AG04450 (cell line): ENCODE results near the gene WHRN. TPM values are rescaled to one million over a fixed set of nuclear protein-coding genes. Genes with fewer than 3 reads are reported as not detected.

Experiments used
- CTCF ChIA-PET: fragments of 300-600, 350-600 bp; formaldehyde crosslinking; extraction: SDS; loops from one replicate; lab custom pipeline; 2022; ENCODE audit warnings: antibody characterized with exemption, inconsistent platforms; lab: Charles Lee
- POLR2A ChIA-PET: fragments of 350-600 bp; formaldehyde crosslinking; extraction: SDS; loops from one replicate; lab custom pipeline; 2021; ENCODE audit warnings: antibody characterized with exemption, inconsistent platforms; lab: Yijun Ruan, JAX
- DNase-seq: peaks from one replicate; pipeline ENCODE4 v3.0.0-alpha.2; 2011; ENCODE audit warnings: low read depth, low spot score
- H3K27ac ChIP-seq: one replicate; pipeline ENCODE4 v1.5.1; 2012; ENCODE audit warnings: low read depth, low read length, control low read depth
- H3K27me3 ChIP-seq: one replicate; pipeline ENCODE4 v1.6.0; 2012; ENCODE audit warnings: low read length; ENCODE audit not compliant: control insufficient read depth, insufficient read depth
- H3K4me3 ChIP-seq: 2 replicates; pipeline ENCODE4 v1.5.1; 2011; ENCODE audit warnings: mild to moderate bottlenecking, low read depth, low read length, control low read depth
- H3K9me3 ChIP-seq: 2 replicates; pipeline ENCODE4 v1.5.1; 2012; ENCODE audit warnings: low read length; ENCODE audit not compliant: control insufficient read depth, insufficient read depth
- CTCF ChIP-seq: IDR thresholded peaks from 2 replicates; pipeline ENCODE4 v1.5.1; 2011; ENCODE audit warnings: low read depth, low read length, control low read depth, inconsistent platforms
- polyA plus RNA-seq: library from polyadenylated mRNA; depleted of rRNA; stranded (reverse); fragments of >200 nt; gene quantifications from 2 replicates; pipeline ENCODE4 v1.2.3, GENCODE V29; 2011

Gene WHRN
- polyA plus RNA-seq, 1 experiment = 1.1 TPM

DNA sequence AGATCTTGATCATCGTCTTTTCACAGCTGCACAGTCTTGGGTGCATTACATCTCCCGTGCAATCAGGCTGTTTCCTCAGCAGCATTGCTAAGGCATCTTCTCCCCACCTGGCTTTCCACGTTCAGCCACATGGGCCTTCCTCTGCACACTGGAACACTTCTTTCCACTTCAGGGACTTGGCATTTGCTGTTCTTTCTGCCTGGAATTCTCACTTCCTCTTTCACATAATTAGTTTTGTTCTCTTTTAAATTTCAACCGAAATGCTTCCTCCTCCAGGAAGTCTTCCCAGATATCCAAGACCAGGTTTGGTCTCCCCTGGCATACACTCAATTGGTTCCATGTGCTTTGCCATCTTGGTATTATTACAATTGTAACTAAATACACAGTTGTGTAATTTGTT is 43.8 kb downstream of the WHRN start:
- H3K27ac ChIP-seq = no peak overlapping the region
- no peaks in the 10 kb centered on the region for H3K27me3 ChIP-seq
- TF ChIP-seq CTCF = no peak
- no peak overlapping the region for H3K4me3 ChIP-seq
- ChIA-PET CTCF (interaction anchor here (0.6 kb wide), 1 partner anchor 428 kb away, joined by 3 read pairs; no protein-coding TSS in a partner anchor), POLR2A (no interaction called here)
- H3K9me3 ChIP-seq = no peaks in the 10 kb centered on the region
- DNase-seq = no peak

DNA sequence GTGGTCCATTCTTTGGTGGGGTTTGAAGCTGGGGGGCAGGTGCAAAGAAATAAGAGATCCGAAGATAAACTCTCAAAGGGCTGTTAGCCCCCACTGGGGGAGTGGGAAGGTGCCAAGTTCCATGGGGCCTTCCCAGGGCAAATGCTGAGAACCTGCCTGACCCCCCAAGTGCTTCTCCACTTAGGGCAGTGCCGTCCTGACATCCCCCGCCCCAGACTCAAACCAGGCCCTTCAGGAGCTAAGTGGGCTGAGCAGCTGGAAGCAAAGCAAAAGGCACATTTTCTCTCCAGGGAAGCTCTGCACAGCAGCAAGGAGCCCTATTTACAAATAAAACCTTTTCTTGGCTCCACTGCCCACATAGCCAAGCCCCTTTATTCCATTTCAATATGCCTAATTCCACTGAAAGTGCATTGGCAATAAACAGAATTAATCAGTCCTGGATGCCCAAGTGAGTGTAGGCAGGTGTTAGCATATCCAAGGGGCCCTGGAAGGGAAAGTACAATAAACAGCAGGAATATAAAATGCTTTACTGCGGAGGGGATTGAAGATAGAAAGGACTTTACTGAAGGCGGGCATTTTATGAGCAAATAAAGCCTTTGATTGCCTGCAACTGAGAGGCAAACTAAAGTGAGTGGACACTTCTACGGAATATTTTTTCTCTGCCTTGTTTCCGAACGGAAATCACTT is 44.6 kb downstream of the WHRN start:
- ChIA-PET CTCF (no interaction called here), POLR2A (no interaction called here)
- Histone ChIP-seq H3K27me3 (no peaks in the 10 kb centered on the region), H3K4me3 (no peak overlapping the region), H3K9me3 (no peaks in the 10 kb centered on the region), H3K27ac (no peak overlapping the region)
- no peak for DNase-seq
- no peak for TF ChIP-seq CTCF

DNA sequence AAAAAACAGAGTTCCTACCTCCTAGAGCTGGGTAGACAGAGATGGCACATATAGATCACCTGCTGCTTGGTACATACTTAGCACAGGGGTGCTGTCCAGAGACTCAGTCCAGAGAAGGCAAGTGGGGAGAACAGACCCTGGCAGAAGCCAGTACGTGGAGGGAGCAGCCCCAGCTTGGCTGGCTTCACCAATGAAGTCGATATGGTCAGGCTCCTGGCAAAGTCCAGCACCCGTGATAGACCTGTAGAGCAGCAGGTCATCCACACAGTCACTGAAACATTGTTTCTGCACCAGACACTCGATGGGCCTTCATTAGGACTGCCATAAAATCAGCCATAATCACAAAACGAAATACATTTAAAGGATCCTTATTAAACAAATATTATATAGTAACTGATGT is 45.8 kb downstream of the WHRN start:
- H3K9me3 ChIP-seq = no peaks in the 10 kb centered on the region
- ChIA-PET CTCF (no interaction called here), POLR2A (no interaction called here)
- no peak for TF ChIP-seq CTCF
- H3K4me3 ChIP-seq = no peak overlapping the region
- no peaks in the 10 kb centered on the region for H3K27me3 ChIP-seq
- H3K27ac ChIP-seq = no peak overlapping the region
- DNase-seq = no peak

DNA sequence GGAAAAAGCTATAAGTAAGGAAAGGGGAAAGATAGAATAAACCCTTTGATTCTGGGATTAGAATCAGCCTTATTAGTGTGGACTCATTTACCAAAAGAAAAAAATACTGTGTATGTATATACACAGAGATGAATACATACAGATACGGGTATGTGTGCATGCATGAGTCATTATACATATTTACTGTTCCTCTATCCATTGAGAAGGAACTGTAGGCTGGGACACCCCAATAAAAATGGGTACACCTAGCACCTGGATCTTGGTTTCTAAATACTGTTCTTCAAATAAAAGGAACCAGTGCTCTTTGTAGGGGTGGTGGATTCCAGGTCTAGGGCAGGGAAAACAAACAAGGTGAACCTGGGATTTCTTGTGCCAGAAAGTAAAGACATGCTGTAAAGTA is 48.3 kb downstream of the WHRN start:
- no peak for TF ChIP-seq CTCF

GRCh38 chr9:114454652-114455051 is 50.6 kb downstream of the WHRN start:
- no peak for DNase-seq
- peaks cover 12% of the 10 kb centered on the region for H3K27me3 ChIP-seq
- ChIA-PET POLR2A (no interaction called here), CTCF (interaction anchor here (1.8 kb wide), 1 partner anchor 199 kb away, joined by 12 read pairs; no protein-coding TSS in a partner anchor)
- H3K27ac ChIP-seq = no peak overlapping the region
- no peak for TF ChIP-seq CTCF
- no peaks in the 10 kb centered on the region for H3K9me3 ChIP-seq
- no peak overlapping the region for H3K4me3 ChIP-seq

More for the DNA sequence above, 48.3 kb downstream of the WHRN start:
- no peak overlapping the region for H3K4me3 ChIP-seq
- ChIA-PET CTCF (no interaction called here), POLR2A (no interaction called here)
- peaks cover 8% of the 10 kb centered on the region for H3K27me3 ChIP-seq
- no peak overlapping the region for H3K27ac ChIP-seq
- DNase-seq = no peak
- H3K9me3 ChIP-seq = no peaks in the 10 kb centered on the region
